Trophoblast cell (in vitro differentiated cells and primary cell): ENCODE results near the gene TLN1.

Experiments
- DNase-seq, 2 donors: peaks; one replicate each; pipeline ENCODE4 v3.0.0-alpha.2; 2016
- H2AFZ ChIP-seq: 2 replicates; pipeline ENCODE4 v1.6.1; 2013; ENCODE audit warnings: low read length, moderate library complexity, mild to moderate bottlenecking; ENCODE audit not compliant: insufficient read depth, poor library complexity
- H2AK5ac ChIP-seq: 2 replicates; pipeline ENCODE4 v1.6.1; 2013; ENCODE audit warnings: mild to moderate bottlenecking, low read length
- H2BK120ac ChIP-seq: 2 replicates; pipeline ENCODE4 v1.6.1; 2013; ENCODE audit warnings: low read length, mild to moderate bottlenecking, moderate library complexity; ENCODE audit not compliant: insufficient read depth, poor library complexity
- H2BK12ac ChIP-seq: 2 replicates; pipeline ENCODE4 v1.6.1; 2013; ENCODE audit warnings: mild to moderate bottlenecking, low read length, moderate library complexity
- H2BK5ac ChIP-seq: 2 replicates; pipeline ENCODE4 v1.6.1; 2013; ENCODE audit warnings: low read length, low read depth, moderate library complexity, mild to moderate bottlenecking; ENCODE audit not compliant: poor library complexity
- H3K14ac ChIP-seq: 2 replicates; pipeline ENCODE4 v1.6.1; 2013; ENCODE audit warnings: mild to moderate bottlenecking, low read length
- H3K18ac ChIP-seq: 2 replicates; pipeline ENCODE4 v1.6.1; 2013; ENCODE audit warnings: mild to moderate bottlenecking, low read length
- H3K23ac ChIP-seq: 2 replicates; pipeline ENCODE4 v1.6.1; 2013; ENCODE audit warnings: low read length
- H3K27ac ChIP-seq: 2 replicates; pipeline ENCODE4 v1.5.1; 2013; ENCODE audit warnings: low read depth, mild to moderate bottlenecking, inconsistent platforms, low read length, moderate library complexity
- H3K27me3 ChIP-seq: 2 replicates; pipeline ENCODE4 v1.6.1; 2013; ENCODE audit warnings: inconsistent platforms, mild to moderate bottlenecking, low read length, moderate library complexity; ENCODE audit not compliant: insufficient read depth
- H3K36me3 ChIP-seq, 2 experiments: 1 replicate in 1 of 2; 2 replicates in 1 of 2; pipeline ENCODE4 v1.6.1; 2013; ENCODE audit warnings: low read length in 2 of 2, mild to moderate bottlenecking in 2 of 2, moderate library complexity in 1 of 2; ENCODE audit not compliant: insufficient read depth in 2 of 2, control insufficient read depth in 1 of 2
- H3K4ac ChIP-seq: 2 replicates; pipeline ENCODE4 v1.6.1; 2013; ENCODE audit warnings: low read depth, mild to moderate bottlenecking, low read length, moderate library complexity
- H3K4me1 ChIP-seq, 2 experiments: 1 replicate in 1 of 2; 2 replicates in 1 of 2; pipeline ENCODE4 v1.6.1; 2013; ENCODE audit warnings: low read length in 2 of 2, mild to moderate bottlenecking in 2 of 2, moderate library complexity in 1 of 2; ENCODE audit not compliant: insufficient read depth in 2 of 2, control insufficient read depth in 1 of 2
- H3K4me2 ChIP-seq: 2 replicates; pipeline ENCODE4 v1.6.1; 2013; ENCODE audit warnings: inconsistent platforms, mild to moderate bottlenecking, low read length, moderate library complexity
- H3K4me3 ChIP-seq: 2 replicates; pipeline ENCODE4 v1.5.1; 2013; ENCODE audit warnings: mild to moderate bottlenecking, low read depth, low read length, inconsistent platforms
- H3K79me1 ChIP-seq: one replicate; pipeline ENCODE4 v1.6.1; 2013; ENCODE audit warnings: low read length
- H3K79me2 ChIP-seq: 2 replicates; pipeline ENCODE4 v1.6.1; 2013; ENCODE audit warnings: low read length, mild to moderate bottlenecking; ENCODE audit not compliant: control insufficient read depth, insufficient read depth, poor library complexity
- H3K9ac ChIP-seq: 2 replicates; pipeline ENCODE4 v1.6.1; 2013; ENCODE audit warnings: mild to moderate bottlenecking, low read length
- H3K9me3 ChIP-seq: 2 replicates; pipeline ENCODE4 v1.6.1; 2013; ENCODE audit warnings: low read depth, mild to moderate bottlenecking, control low read depth, inconsistent platforms, low read length; ENCODE audit not compliant: insufficient read depth
- H4K12ac ChIP-seq: 2 replicates; pipeline ENCODE4 v1.6.1; 2013; ENCODE audit warnings: low read depth, mild to moderate bottlenecking, low read length, moderate library complexity
- H4K8ac ChIP-seq: 2 replicates; pipeline ENCODE4 v1.6.1; 2013; ENCODE audit warnings: low read depth, mild to moderate bottlenecking, low read length, moderate library complexity
- H4K91ac ChIP-seq: one replicate; pipeline ENCODE4 v1.6.1; 2013; ENCODE audit warnings: low read depth, mild to moderate bottlenecking, low read length, moderate library complexity
- WGBS: extraction: QIAGEN DNeasy Blood & Tissue Kit; methylation state at CpG from one replicate; pipeline ENCODE4 v1.1.7; 2013; ENCODE audit warnings: missing lambda C conversion rate; ENCODE audit not compliant: insufficient read length, insufficient coverage; ENCODE audit errors: extremely low coverage; 5-methylcytosine and 5-hydroxymethylcytosine counted together

Gene TLN1

GRCh38 chr9:35690614-35691333 lies 41.2 kb downstream of the TLN1 start:
- peaks cover 20% of the 10 kb centered on the region for H3K79me1 ChIP-seq
- H2AK5ac ChIP-seq: no peak overlapping the region
- H3K9me3 ChIP-seq: no peaks in the 10 kb centered on the region
- H3K18ac ChIP-seq: peak overlapping the region; percentile 90
- peak overlapping the region; percentile 91 for H3K27ac ChIP-seq
- H3K4me2 ChIP-seq: peak overlapping the region; percentile 68
- DNase-seq: peak; percentile 25 to 55
- peaks cover 14% of the 10 kb centered on the region for H3K79me2 ChIP-seq
- H4K91ac ChIP-seq: peak overlapping the region; percentile 85
- H2BK120ac ChIP-seq: peak overlapping the region; percentile 97
- peak overlapping the region; percentile 51 for H2BK5ac ChIP-seq
- peaks cover 7 to 8% of the 10 kb centered on the region in 2 experiments for H3K36me3 ChIP-seq
- H3K14ac ChIP-seq: peak overlapping the region; percentile 88
- H3K4ac ChIP-seq: peak overlapping the region; percentile 4
- H4K12ac ChIP-seq: peak overlapping the region; percentile 49
- H4K8ac ChIP-seq: peak overlapping the region; percentile 69
- H3K4me1 ChIP-seq: peaks cover 16 to 24% of the 10 kb centered on the region in 2 experiments
- WGBS: no CpG with 5 or more reads among the region's 61 CpGs
- H3K23ac ChIP-seq: no peak overlapping the region
- H3K9ac ChIP-seq: peak overlapping the region; percentile 79
- H3K4me3 ChIP-seq: peak overlapping the region; percentile 65
- peak overlapping the region; percentile 43 for H2AFZ ChIP-seq
- H3K27me3 ChIP-seq: no peaks in the 10 kb centered on the region
- H2BK12ac ChIP-seq: peak overlapping the region; percentile 1

GRCh38 chr9:35690294-35690613 lies 41.7 kb downstream of the TLN1 start:
- Histone ChIP-seq H3K18ac (peak overlapping the region; percentile 90), H3K23ac (no peak overlapping the region), H3K9me3 (no peaks in the 10 kb centered on the region), H2AK5ac (peak overlapping the region; percentile 64), H3K79me2 (peaks cover 14% of the 10 kb centered on the region), H3K4me2 (peak overlapping the region; percentile 68), H4K8ac (peak overlapping the region; percentile 64), H4K91ac (peak overlapping the region; percentile 85), H3K4me3 (peak overlapping the region; percentile 65), H3K9ac (peak overlapping the region; percentile 13), H3K36me3 (peaks cover 12 to 13% of the 10 kb centered on the region in 2 experiments), H2BK5ac (peak overlapping the region; percentile 51), H3K79me1 (peaks cover 20% of the 10 kb centered on the region), H2AFZ (peak overlapping the region; percentile 43), H2BK120ac (peak overlapping the region; percentile 97), H2BK12ac (peak overlapping the region; percentile 8), H3K4me1 (peaks cover 16 to 24% of the 10 kb centered on the region in 2 experiments), H4K12ac (peak overlapping the region; percentile 63), H3K27ac (peak overlapping the region; percentile 91), H3K14ac (peak overlapping the region; percentile 88), H3K27me3 (no peaks in the 10 kb centered on the region), H3K4ac (peak overlapping the region; percentile 49)
- no CpG with 5 or more reads among the region's 21 CpGs for WGBS
- no peak for DNase-seq

GRCh38 chr9:35689542-35690293 lies 42.3 kb downstream of the TLN1 start, which contains the start of gene TPM2:
Gene TPM2 (minus strand): TSS chr9:35689925. CDS start chr9:35689817, 108 bp downstream.
- H4K12ac ChIP-seq: peak within 1 kb of the TSS; percentile 69
- peak within 1 kb of the TSS; percentile 76 for H2BK5ac ChIP-seq
- H3K18ac ChIP-seq: peak within 1 kb of the TSS; percentile 96
- no peaks in the 10 kb centered on the region for H3K9me3 ChIP-seq
- H3K4ac ChIP-seq: peak within 1 kb of the TSS; percentile 92
- peak within 1 kb of the TSS; percentile 51 for H2BK12ac ChIP-seq
- H3K4me2 ChIP-seq: peak within 1 kb of the TSS; percentile 68
- DNase-seq: peak; percentile 40 to 52
- H2AFZ ChIP-seq: peak within 1 kb of the TSS; percentile 72
- H3K23ac ChIP-seq: no peak within 1 kb of the TSS
- peaks cover 16 to 24% of the 10 kb centered on the region in 2 experiments for H3K4me1 ChIP-seq
- H3K27me3 ChIP-seq: no peaks in the 10 kb centered on the region
- H2AK5ac ChIP-seq: peak within 1 kb of the TSS; percentile 90
- peak within 1 kb of the TSS; percentile 85 for H4K8ac ChIP-seq
- H3K9ac ChIP-seq: peak within 1 kb of the TSS; percentile 87
- H4K91ac ChIP-seq: peak within 1 kb of the TSS; percentile 87
- peaks cover 14% of the 10 kb centered on the region for H3K79me2 ChIP-seq
- peaks cover 17 to 18% of the 10 kb centered on the region in 2 experiments for H3K36me3 ChIP-seq
- peak within 1 kb of the TSS; percentile 97 for H2BK120ac ChIP-seq
- no CpG with 5 or more reads among the region's 61 CpGs for WGBS
- peak within 1 kb of the TSS; percentile 91 for H3K27ac ChIP-seq
- H3K79me1 ChIP-seq: peaks cover 20% of the 10 kb centered on the region
- peak within 1 kb of the TSS; percentile 87 for H3K4me3 ChIP-seq
- peak within 1 kb of the TSS; percentile 95 for H3K14ac ChIP-seq
